ENCODE data around the gene NME3. TPM values are rescaled to one million over a fixed set of nuclear protein-coding genes. Genes with fewer than 3 reads are reported as not detected.

The NME3 gene
- total RNA-seq, 1 experiment from 2014 or later: 76.9 TPM

- H2BK5ac ChIP-seq (ENCODE audit: insufficient read length, low read length): no peak overlapping the region
- H3K14ac ChIP-seq (ENCODE audit: insufficient read depth, low read length): no peak overlapping the region
- no peak overlapping the region for H2AK5ac ChIP-seq (ENCODE audit: insufficient read length, low read length)
- DNase-seq: no peak
- no peak overlapping the region for H3K4ac ChIP-seq (ENCODE audit: low read depth, low read length)
- H3K4me1 Mint-ChIP-seq: no peaks in the 10 kb centered on the region
- H2BK120ac ChIP-seq (ENCODE audit: low read depth, low read length, poor library complexity, severe bottlenecking): no peak overlapping the region
- peaks cover 3% of the 10 kb centered on the region for H4K20me1 ChIP-seq (ENCODE audit: control insufficient read depth, insufficient read depth, insufficient read length)
- H3K79me2 ChIP-seq (ENCODE audit: insufficient read depth, low read length): no peaks in the 10 kb centered on the region
- no peaks in the 10 kb centered on the region for H3K23me2 ChIP-seq (ENCODE audit: insufficient read length, low read depth, low read length, poor library complexity, severe bottlenecking)
- no peaks in the 10 kb centered on the region for H3K9me3 Mint-ChIP-seq
- no peak overlapping the region for H4K91ac ChIP-seq (ENCODE audit: insufficient read length, low read depth, low read length)
- no peak overlapping the region for H2BK15ac ChIP-seq (ENCODE audit: low read depth, low read length)
- no peak overlapping the region for H3K27ac ChIP-seq (ENCODE audit: insufficient read length, low read depth, low read length)
- H4K8ac ChIP-seq (replicated peaks; ENCODE audit: insufficient read length, low read depth, low read length): no peak overlapping the region
- H3K9me3 ChIP-seq (ENCODE audit: control insufficient read depth, low read depth, low read length): no peaks in the 10 kb centered on the region
- no peak overlapping the region for H3K4me3 Mint-ChIP-seq
- H3K56ac ChIP-seq (ENCODE audit: insufficient read length, low read depth, low read length): no peak overlapping the region
- no peak overlapping the region for H4K5ac ChIP-seq (ENCODE audit: insufficient read length, low read depth, low read length)
- no peak overlapping the region for H2AFZ ChIP-seq (ENCODE audit: low read length)
- H3K9ac ChIP-seq (ENCODE audit: extremely low read depth, insufficient read length, low read length): no peak overlapping the region
- H3K4me1 ChIP-seq (ENCODE audit: insufficient read depth, low read length): no peaks in the 10 kb centered on the region
- H3K27ac Mint-ChIP-seq: peak overlapping the region in 1 of 3 experiments; percentile 49; a peak in 2 of 7 replicates
- no peaks in the 10 kb centered on the region for H3K79me1 ChIP-seq (ENCODE audit: insufficient read depth, low read depth, low read length, poor library complexity, severe bottlenecking)
- H3K36me3 Mint-ChIP-seq (ENCODE audit: insufficient read depth in 1 of 3, low read depth in 3 of 3): peaks cover 3 to 20% (median 18%) of the 10 kb centered on the region in 3 experiments
- no peak overlapping the region for H3K18ac ChIP-seq (ENCODE audit: insufficient read length, low read depth, low read length)
- WGBS (ENCODE audit: extremely low coverage, insufficient read length, low lambda C conversion rate): no CpG with 5 or more reads among the region's 29 CpGs
- no peak for TF ChIP-seq CTCF (conservative IDR thresholded peaks at IDR 0.05)
- no peak overlapping the region for H3T11ph ChIP-seq (ENCODE audit: low read length)
- H2BK12ac ChIP-seq (ENCODE audit: insufficient read length, low read depth, low read length): no peak overlapping the region
- no peaks in the 10 kb centered on the region for H3K27me3 ChIP-seq (ENCODE audit: insufficient read depth, low read length)
- no peak overlapping the region for H2BK20ac ChIP-seq (ENCODE audit: low read depth, low read length, poor library complexity, severe bottlenecking)
- H3K27me3 Mint-ChIP-seq (ENCODE audit: low read depth): no peaks in the 10 kb centered on the region; the same call in 1 of the 2 replicates
- no peak overlapping the region for H3K4me2 ChIP-seq (ENCODE audit: insufficient read depth, insufficient read length, low read length)
- no peak overlapping the region for H3K23ac ChIP-seq (ENCODE audit: insufficient read length, low read depth, low read length)
These were observed 25.2 kb downstream of the NME3 start for GRCh38 chr16:1745900-1746692.

All from H9 (cell line).